ENCODE data around the gene SMS.

SMS gene

GRCh38 chrX:21962361-21962760 is 21.9 kb downstream of the SMS start:
- Histone ChIP-seq H3K79me2 (ENCODE audit: control insufficient read depth, low read length) (peaks cover 91% of the 10 kb centered on the region), H3K27me3 (ENCODE audit: control insufficient read depth, low read length) (no peaks in the 10 kb centered on the region), H3K9me3 (ENCODE audit: control insufficient read depth, insufficient read depth, low read length) (no peaks in the 10 kb centered on the region), H4K20me1 (ENCODE audit: control insufficient read depth, insufficient read depth, low read depth, low read length) (no peaks in the 10 kb centered on the region), H3K27ac (ENCODE audit: low read depth, low read length) (no peak overlapping the region), H3K4me3 (ENCODE audit: low read length) (no peak overlapping the region), H3K4me1 (ENCODE audit: control insufficient read depth, low read length) (no peaks in the 10 kb centered on the region; the same call in 1 of the 2 replicates), H3K9me2 (replicated peaks; ENCODE audit: control insufficient read depth, low read length) (no peaks in the 10 kb centered on the region), H3F3A (ENCODE audit: control insufficient read depth, insufficient read depth) (no peaks in the 10 kb centered on the region), H3K36me3 (ENCODE audit: control insufficient read depth, low read length) (no peaks in the 10 kb centered on the region; the same call in 1 of the 2 replicates), H3K4me2 (ENCODE audit: low read length) (no peak overlapping the region)
- TF ChIP-seq EZH2phosphoT487 (IDR thresholded peaks at IDR 0.05; ENCODE audit: borderline replicate concordance, low read length) (no peak), CTCF (IDR thresholded peaks at IDR 0.05; ENCODE audit: low read depth, low read length, poor library complexity, severe bottlenecking) (no peak)

- Histone ChIP-seq H3K36me3 (ENCODE audit: control insufficient read depth, low read length) (peaks cover 2% of the 10 kb centered on the region; the same call in 1 of the 2 replicates), H3K9me2 (replicated peaks; ENCODE audit: control insufficient read depth, low read length) (no peaks in the 10 kb centered on the region), H3F3A (ENCODE audit: control insufficient read depth, insufficient read depth) (no peaks in the 10 kb centered on the region), H3K27ac (ENCODE audit: low read depth, low read length) (no peak overlapping the region), H4K20me1 (ENCODE audit: control insufficient read depth, insufficient read depth, low read depth, low read length) (no peaks in the 10 kb centered on the region), H3K4me1 (ENCODE audit: control insufficient read depth, low read length) (no peaks in the 10 kb centered on the region; the same call in 1 of the 2 replicates), H3K4me2 (ENCODE audit: low read length) (no peak overlapping the region), H3K79me2 (ENCODE audit: control insufficient read depth, low read length) (peaks cover 85% of the 10 kb centered on the region), H3K27me3 (ENCODE audit: control insufficient read depth, low read length) (no peaks in the 10 kb centered on the region), H3K4me3 (ENCODE audit: low read length) (no peak overlapping the region), H3K9me3 (ENCODE audit: control insufficient read depth, insufficient read depth, low read length) (no peaks in the 10 kb centered on the region)
- no peak for TF ChIP-seq CTCF (IDR thresholded peaks at IDR 0.05; ENCODE audit: low read depth, low read length, poor library complexity, severe bottlenecking)
- no peak for TF ChIP-seq EZH2phosphoT487 (IDR thresholded peaks at IDR 0.05; ENCODE audit: borderline replicate concordance, low read length)
Measured at GRCh38 chrX:21963269-21963668, 22.8 kb downstream of the SMS start.

GRCh38 chrX:21963731-21964405 is 23.4 kb downstream of the SMS start:
- Histone ChIP-seq H3K27me3 (ENCODE audit: control insufficient read depth, low read length) (no peaks in the 10 kb centered on the region), H3K27ac (ENCODE audit: low read depth, low read length) (no peak overlapping the region), H3K4me2 (ENCODE audit: low read length) (no peak overlapping the region), H3K79me2 (ENCODE audit: control insufficient read depth, low read length) (peaks cover 79% of the 10 kb centered on the region), H3K9me2 (replicated peaks; ENCODE audit: control insufficient read depth, low read length) (no peaks in the 10 kb centered on the region), H3K4me1 (ENCODE audit: control insufficient read depth, low read length) (no peaks in the 10 kb centered on the region; the same call in 1 of the 2 replicates), H4K20me1 (ENCODE audit: control insufficient read depth, insufficient read depth, low read depth, low read length) (no peaks in the 10 kb centered on the region), H3K9me3 (ENCODE audit: control insufficient read depth, insufficient read depth, low read length) (no peaks in the 10 kb centered on the region), H3K4me3 (ENCODE audit: low read length) (no peak overlapping the region), H3F3A (ENCODE audit: control insufficient read depth, insufficient read depth) (no peaks in the 10 kb centered on the region), H3K36me3 (ENCODE audit: control insufficient read depth, low read length) (peaks cover 4% of the 10 kb centered on the region; the same call in 1 of the 2 replicates)
- no peak for TF ChIP-seq CTCF (IDR thresholded peaks at IDR 0.05; ENCODE audit: low read depth, low read length, poor library complexity, severe bottlenecking)

Measured in DOHH2 (cell line).